Peyer's patch (tissue), 4 donors: Measurements from ENCODE around the gene HOXB8.

ENCODE experiments used
- POLR2A ChIP-seq, 2 donors: fragments of 450-650 bp; IDR thresholded peaks; one replicate each; pipeline ENCODE4 v1.5.1; 2017; ENCODE audit warnings: antibody characterized with exemption in 2 of 2, mild to moderate bottlenecking in 2 of 2, moderate library complexity in 2 of 2
- TF ChIP-seq, protein P1 (sequence below), 6 experiments: fragments of 450-650 bp in 4 of 6; fragments of 200-600 bp in 2 of 6; sonication (generic) in 1 of 6; IDR thresholded peaks; one replicate each; pipeline ENCODE4 v1.5.1; 2017 to 2019; ENCODE audit warnings: antibody characterized with exemption in 6 of 6, mild to moderate bottlenecking in 3 of 6, moderate library complexity in 1 of 6

DNA sequence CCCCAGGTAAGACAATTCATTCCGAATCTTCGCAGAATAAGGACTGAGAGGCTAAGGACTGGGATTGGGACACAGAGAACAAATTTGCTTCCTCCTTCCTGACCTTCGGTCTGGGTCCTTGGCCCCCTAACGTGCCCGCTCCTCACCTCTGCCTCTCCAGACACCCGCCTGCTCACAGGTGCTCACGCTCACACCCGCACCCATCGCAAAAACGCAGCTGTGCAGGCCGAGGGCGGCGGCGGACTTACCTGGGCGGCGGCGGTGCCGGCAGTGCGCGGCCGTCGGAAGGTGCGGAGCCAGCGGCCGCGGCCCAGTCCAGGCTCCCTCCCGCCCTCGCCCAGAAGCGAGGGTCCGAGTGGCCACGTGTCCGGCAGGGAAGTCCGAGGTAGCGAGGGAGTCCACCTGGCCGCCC lies 18.2 kb upstream of the HOXB8 start:
- TF ChIP-seq, protein P1, sequence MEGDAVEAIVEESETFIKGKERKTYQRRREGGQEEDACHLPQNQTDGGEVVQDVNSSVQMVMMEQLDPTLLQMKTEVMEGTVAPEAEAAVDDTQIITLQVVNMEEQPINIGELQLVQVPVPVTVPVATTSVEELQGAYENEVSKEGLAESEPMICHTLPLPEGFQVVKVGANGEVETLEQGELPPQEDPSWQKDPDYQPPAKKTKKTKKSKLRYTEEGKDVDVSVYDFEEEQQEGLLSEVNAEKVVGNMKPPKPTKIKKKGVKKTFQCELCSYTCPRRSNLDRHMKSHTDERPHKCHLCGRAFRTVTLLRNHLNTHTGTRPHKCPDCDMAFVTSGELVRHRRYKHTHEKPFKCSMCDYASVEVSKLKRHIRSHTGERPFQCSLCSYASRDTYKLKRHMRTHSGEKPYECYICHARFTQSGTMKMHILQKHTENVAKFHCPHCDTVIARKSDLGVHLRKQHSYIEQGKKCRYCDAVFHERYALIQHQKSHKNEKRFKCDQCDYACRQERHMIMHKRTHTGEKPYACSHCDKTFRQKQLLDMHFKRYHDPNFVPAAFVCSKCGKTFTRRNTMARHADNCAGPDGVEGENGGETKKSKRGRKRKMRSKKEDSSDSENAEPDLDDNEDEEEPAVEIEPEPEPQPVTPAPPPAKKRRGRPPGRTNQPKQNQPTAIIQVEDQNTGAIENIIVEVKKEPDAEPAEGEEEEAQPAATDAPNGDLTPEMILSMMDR (IDR thresholded peaks at IDR 0.05) = no peak
- no peak for TF ChIP-seq POLR2A (IDR thresholded peaks at IDR 0.05)
